ENCODE measurements around the gene ALX3.

Gene ALX3

GRCh38 chr1:110070671-110071242 lies at the start of gene ALX3:
Gene ALX3, minus strand, starts transcription at chr1:110070672. Its CDS starts 60 bp downstream, at chr1:110070612.
- no peak for ATAC-seq

- no peak for ATAC-seq
Measured at GRCh38 chr1:110119843-110120242, 49.4 kb upstream of the ALX3 start.

GRCh38 chr1:110118636-110119396 lies 48.3 kb upstream of the ALX3 start:
- ATAC-seq: peak; percentile 20 to 27

- no peak for ATAC-seq
Measured at GRCh38 chr1:110114784-110115183, 44.3 kb upstream of the ALX3 start.

- ATAC-seq: no peak
Measured at GRCh38 chr1:110114173-110114572, 43.7 kb upstream of the ALX3 start.

GRCh38 chr1:110113551-110113950 lies 43.1 kb upstream of the ALX3 start:
- ATAC-seq: no peak

- ATAC-seq: no peak
Measured at GRCh38 chr1:110112656-110113055, 42.2 kb upstream of the ALX3 start.

- no peak for ATAC-seq
Measured at GRCh38 chr1:110112143-110112542, 41.7 kb upstream of the ALX3 start, which contains the start of gene UBL4B. Gene UBL4B, plus strand, starts transcription at chr1:110112443. Its CDS starts 92 bp downstream, at chr1:110112535.

GRCh38 chr1:110111081-110111480 lies 40.6 kb upstream of the ALX3 start:
- ATAC-seq: no peak

GRCh38 chr1:110107867-110108469 lies 37.5 kb upstream of the ALX3 start:
- ATAC-seq: no peak

- peak; percentile 83 to 84 for ATAC-seq
Measured at GRCh38 chr1:110106013-110106941, 35.8 kb upstream of the ALX3 start.

- no peak for ATAC-seq
Measured at GRCh38 chr1:110102081-110102480, 31.6 kb upstream of the ALX3 start.

- ATAC-seq: no peak
Measured at GRCh38 chr1:110100335-110100734, 29.9 kb upstream of the ALX3 start.

GRCh38 chr1:110098222-110099026 lies 28.0 kb upstream of the ALX3 start:
- no peak for ATAC-seq

GRCh38 chr1:110097507-110098221 lies 27.2 kb upstream of the ALX3 start:
- ATAC-seq: no peak

- ATAC-seq: no peak
Measured at GRCh38 chr1:110094931-110095654, 24.6 kb upstream of the ALX3 start.

- ATAC-seq: no peak
Measured at GRCh38 chr1:110092991-110093390, 22.5 kb upstream of the ALX3 start.

- ATAC-seq: no peak
Measured at GRCh38 chr1:110091791-110092190, 21.3 kb upstream of the ALX3 start.

GRCh38 chr1:110091381-110091780 lies 20.9 kb upstream of the ALX3 start:
- ATAC-seq: no peak

GRCh38 chr1:110089561-110090275 lies 19.2 kb upstream of the ALX3 start:
- no peak for ATAC-seq

Data from activated CD4-positive, CD25-positive, alpha-beta regulatory T cell treated with anti-CD3 and anti-CD28 coated beads, Interleukin-2, amount 50 U/mL, for 24 hours (primary cell).